Measurements from ENCODE around the gene MCF2. TPM values are rescaled to one million over a fixed set of nuclear protein-coding genes. Genes with fewer than 3 reads are reported as not detected.

The MCF2 gene
- total RNA-seq, 2 experiments from 2014 or later: 0.48 to 0.67 TPM

- H3K27me3 Mint-ChIP-seq: no peaks in the 10 kb centered on the region
- H3K4me3 Mint-ChIP-seq: no peak overlapping the region
- no peak overlapping the region for H3K27ac Mint-ChIP-seq
- H3K4me1 Mint-ChIP-seq: no peaks in the 10 kb centered on the region
- POLR2A ChIA-PET: no interaction called here
- H3K9me3 Mint-ChIP-seq: no peaks in the 10 kb centered on the region
- H3K36me3 Mint-ChIP-seq (ENCODE audit: low read depth): no peaks in the 10 kb centered on the region
- CTCF ChIA-PET: no interaction called here
- DNase-seq: no peak
Measured at GRCh38 chrX:139560221-139560620, 147.7 kb downstream of the MCF2 start.

GRCh38 chrX:139559383-139560042 is 148.5 kb downstream of the MCF2 start:
- Mint-ChIP-seq H3K27ac (no peak overlapping the region), H3K9me3 (no peaks in the 10 kb centered on the region), H3K36me3 (ENCODE audit: low read depth) (no peaks in the 10 kb centered on the region), H3K4me1 (peaks cover 2% of the 10 kb centered on the region), H3K4me3 (no peak overlapping the region), H3K27me3 (no peaks in the 10 kb centered on the region)
- ChIA-PET CTCF (no interaction called here), POLR2A (no interaction called here)
- peak; percentile 30 for DNase-seq

- Mint-ChIP-seq H3K27ac (no peak overlapping the region), H3K9me3 (no peaks in the 10 kb centered on the region), H3K4me1 (peaks cover 7% of the 10 kb centered on the region), H3K27me3 (peaks cover 2% of the 10 kb centered on the region), H3K4me3 (no peak overlapping the region), H3K36me3 (ENCODE audit: low read depth) (no peaks in the 10 kb centered on the region)
- POLR2A ChIA-PET: no interaction called here
- CTCF ChIA-PET: no interaction called here
- no peak for DNase-seq
Measured at GRCh38 chrX:139554991-139555675, 152.8 kb downstream of the MCF2 start.

- no peaks in the 10 kb centered on the region for H3K9me3 Mint-ChIP-seq
- H3K27me3 Mint-ChIP-seq: peaks cover 2% of the 10 kb centered on the region
- no peaks in the 10 kb centered on the region for H3K36me3 Mint-ChIP-seq (ENCODE audit: low read depth)
- CTCF ChIA-PET: no interaction called here
- POLR2A ChIA-PET: no interaction called here
- H3K4me1 Mint-ChIP-seq: peaks cover 7% of the 10 kb centered on the region
- DNase-seq: no peak
- no peak overlapping the region for H3K4me3 Mint-ChIP-seq
- no peak overlapping the region for H3K27ac Mint-ChIP-seq
Measured at GRCh38 chrX:139554376-139554775, 153.6 kb downstream of the MCF2 start.

DNA sequence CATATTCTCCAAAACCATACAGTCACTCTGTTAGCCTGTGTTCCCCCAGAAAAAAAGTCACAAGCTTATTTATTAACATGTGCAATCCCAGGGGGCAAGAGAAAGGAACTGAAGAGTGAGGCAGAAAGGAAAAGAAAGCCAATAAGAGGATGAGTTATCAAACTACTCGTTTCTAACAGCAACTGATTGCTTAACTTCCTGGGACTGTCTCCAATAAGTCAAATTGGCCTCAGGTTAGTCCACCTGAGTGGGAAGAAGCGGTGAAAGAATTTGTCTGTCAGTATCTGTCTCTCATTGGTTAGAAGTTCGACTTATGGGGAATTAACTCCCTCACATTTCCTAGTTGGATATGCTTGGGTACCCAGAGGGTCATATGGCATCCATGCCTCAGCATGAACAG is 163.4 kb downstream of the MCF2 start:
- H3K27ac Mint-ChIP-seq: no peak overlapping the region
- no peaks in the 10 kb centered on the region for H3K36me3 Mint-ChIP-seq (ENCODE audit: low read depth)
- H3K4me1 Mint-ChIP-seq: no peaks in the 10 kb centered on the region
- CTCF ChIA-PET: interaction anchor here (0.5 to 0.8 kb wide), 2 partner anchors 206 to 513 kb away, joined by 3 to 4 read pairs; no protein-coding TSS in a partner anchor
- H3K27me3 Mint-ChIP-seq: no peaks in the 10 kb centered on the region
- no peak for DNase-seq
- POLR2A ChIA-PET: no interaction called here
- no peaks in the 10 kb centered on the region for H3K9me3 Mint-ChIP-seq
- H3K4me3 Mint-ChIP-seq: no peak overlapping the region

DNA sequence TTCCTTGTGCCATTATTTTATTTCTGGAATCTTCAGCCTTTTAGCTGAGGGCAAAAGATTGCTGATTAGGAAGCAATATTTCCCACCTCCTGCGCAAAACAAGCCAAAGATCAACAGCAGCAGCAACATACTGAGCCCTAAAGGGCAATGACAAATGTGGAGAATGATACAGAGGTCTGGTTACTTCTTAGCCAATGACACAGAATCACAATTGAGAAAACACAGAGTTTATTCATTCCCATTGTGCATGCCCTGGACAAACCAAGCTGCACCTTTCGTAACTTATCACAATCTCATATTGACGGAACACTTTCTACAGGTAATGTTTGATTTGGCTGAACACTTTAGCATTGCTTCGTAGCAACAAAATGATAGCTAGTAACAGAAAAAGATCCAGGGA is 164.0 kb downstream of the MCF2 start:
- Mint-ChIP-seq H3K9me3 (no peaks in the 10 kb centered on the region), H3K27me3 (no peaks in the 10 kb centered on the region), H3K4me3 (no peak overlapping the region), H3K27ac (no peak overlapping the region), H3K36me3 (ENCODE audit: low read depth) (no peaks in the 10 kb centered on the region), H3K4me1 (no peaks in the 10 kb centered on the region)
- no peak for DNase-seq
- ChIA-PET CTCF (interaction anchor here (0.8 kb wide), 1 partner anchor 207 kb away, joined by 3 read pairs; no protein-coding TSS in a partner anchor), POLR2A (no interaction called here)

DNA sequence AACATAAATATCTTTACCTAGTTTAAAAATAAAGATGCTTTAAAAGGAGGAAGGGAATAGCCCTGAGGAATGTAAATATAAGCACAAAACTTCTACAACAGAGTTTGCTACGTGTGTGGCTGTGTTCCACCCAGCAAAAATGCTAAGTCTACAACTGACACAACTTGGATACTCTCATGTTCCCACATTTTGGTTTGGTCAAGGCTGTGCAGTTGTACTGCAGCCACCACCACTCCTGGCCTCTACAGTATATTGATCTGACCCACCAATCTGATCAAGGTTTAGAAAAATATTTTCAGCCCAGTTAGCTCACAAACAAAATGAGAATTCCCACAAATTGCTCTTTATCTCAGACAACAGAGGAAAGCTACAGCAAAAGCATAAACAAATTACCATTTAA is 165.3 kb downstream of the MCF2 start:
- Mint-ChIP-seq H3K36me3 (ENCODE audit: low read depth) (no peaks in the 10 kb centered on the region), H3K27me3 (no peaks in the 10 kb centered on the region)
- CTCF ChIA-PET: no interaction called here

GRCh38 chrX:139538907-139539790 is 168.8 kb downstream of the MCF2 start:
- POLR2A ChIA-PET: no interaction called here
- no peak for DNase-seq

More for the DNA sequence above, 165.3 kb downstream of the MCF2 start:
- Mint-ChIP-seq H3K4me1 (no peaks in the 10 kb centered on the region), H3K27ac (no peak overlapping the region), H3K9me3 (no peaks in the 10 kb centered on the region), H3K4me3 (no peak overlapping the region)
- POLR2A ChIA-PET: no interaction called here
- no peak for DNase-seq

GRCh38 chrX:139533444-139533843 is 174.5 kb downstream of the MCF2 start:
- no peaks in the 10 kb centered on the region for H3K27me3 Mint-ChIP-seq
- H3K36me3 Mint-ChIP-seq (ENCODE audit: low read depth): no peaks in the 10 kb centered on the region
- H3K4me3 Mint-ChIP-seq: no peak overlapping the region
- H3K9me3 Mint-ChIP-seq: no peaks in the 10 kb centered on the region
- no peak overlapping the region for H3K27ac Mint-ChIP-seq
- H3K4me1 Mint-ChIP-seq: no peaks in the 10 kb centered on the region
- DNase-seq: no peak
- ChIA-PET POLR2A (no interaction called here), CTCF (no interaction called here)

More at GRCh38 chrX:139538907-139539790, 168.8 kb downstream of the MCF2 start:
- no peaks in the 10 kb centered on the region for H3K9me3 Mint-ChIP-seq
- H3K4me1 Mint-ChIP-seq: no peaks in the 10 kb centered on the region
- CTCF ChIA-PET: no interaction called here
- no peaks in the 10 kb centered on the region for H3K36me3 Mint-ChIP-seq (ENCODE audit: low read depth)
- no peaks in the 10 kb centered on the region for H3K27me3 Mint-ChIP-seq
- no peak overlapping the region for H3K27ac Mint-ChIP-seq
- no peak overlapping the region for H3K4me3 Mint-ChIP-seq

GRCh38 chrX:139532834-139533233 is 175.1 kb downstream of the MCF2 start:
- H3K4me3 Mint-ChIP-seq: no peak overlapping the region
- H3K4me1 Mint-ChIP-seq: no peaks in the 10 kb centered on the region
- no peaks in the 10 kb centered on the region for H3K9me3 Mint-ChIP-seq
- ChIA-PET POLR2A (no interaction called here), CTCF (no interaction called here)
- no peak for DNase-seq
- H3K27me3 Mint-ChIP-seq: no peaks in the 10 kb centered on the region
- no peak overlapping the region for H3K27ac Mint-ChIP-seq
- H3K36me3 Mint-ChIP-seq (ENCODE audit: low read depth): no peaks in the 10 kb centered on the region

Other genes with a start within 250 kb of the MCF2 start
- not detected for gene F9, start 177.4 kb downstream of the MCF2 start, total RNA-seq
- 10 to 100 TPM; 13.8 to 15.4 TPM for gene ATP11C, start 224.9 kb upstream of the MCF2 start, total RNA-seq

Measured in activated CD4-positive, alpha-beta T cell treated with anti-CD3 and anti-CD28 coated beads, Interleukin-2, amount 10 ng/mL, durations not matched to agents 7 days and 5 days (primary cell).